Endothelial cell of umbilical vein (primary cell): ENCODE measurements around the gene SYNGR3. TPM values are rescaled to one million over a fixed set of nuclear protein-coding genes. Genes with fewer than 3 reads are reported as not detected.

ENCODE experiments used
- BruUV-seq: library from RNA; stranded (reverse); fragments of 400-500 nt; replicated peaks from 2 replicates; lab custom pipeline; 2021; lab: Mats Ljungman, UMichigan
- CTCF ChIA-PET: fragments of 300-600, 350-600 bp; sonication (Branson Sonifier 250); formaldehyde crosslinking; loops from one replicate; lab custom pipeline; 2021; ENCODE audit warnings: antibody characterized with exemption, inconsistent platforms; lab: Charles Lee
- POLR2A ChIA-PET: fragments of 300-600, 350-600 bp; sonication (Branson Sonifier 250); formaldehyde crosslinking; loops from one replicate; lab custom pipeline; 2021; ENCODE audit warnings: antibody characterized with exemption, inconsistent platforms; lab: Charles Lee
- DNase-seq: peaks from one replicate; pipeline ENCODE4 v3.0.0-alpha.2; 2011; ENCODE audit warnings: low read depth, low spot score
- FAIRE-seq: peaks from 2 replicates; lab custom pipeline; 2011; peaks lifted over from hg19 to GRCh38; lab: Jason Lieb, UNC
- H2AFZ ChIP-seq: 2 replicates; pipeline ENCODE4 v1.6.0; 2012; ENCODE audit warnings: low read depth, low read length, control low read depth, inconsistent platforms
- H3K27ac ChIP-seq: 2 replicates; pipeline ENCODE4 v1.5.1; 2011; ENCODE audit warnings: low read depth, mild to moderate bottlenecking, control low read depth, low read length, moderate library complexity; ENCODE audit not compliant: insufficient read depth
- H3K27me3 ChIP-seq, 2 experiments: 2 replicates each; pipeline versions ENCODE4 v1.6.0 to v1.6.1; 2011; ENCODE audit warnings: low read length in 2 of 2, mixed read lengths in 1 of 2; ENCODE audit not compliant: control insufficient read depth in 2 of 2, insufficient read depth in 2 of 2
- H3K36me3 ChIP-seq, 2 experiments: 2 replicates in 1 of 2; 3 replicates in 1 of 2; pipeline ENCODE4 v1.5.1; 2011; ENCODE audit warnings: low read length in 2 of 2, mild to moderate bottlenecking in 1 of 2, moderate library complexity in 1 of 2; ENCODE audit not compliant: control insufficient read depth in 2 of 2, insufficient read depth in 2 of 2; ENCODE audit errors: extremely low read depth in 1 of 2
- H3K4me1 ChIP-seq: 3 replicates; pipeline ENCODE4 v1.5.1; 2011; ENCODE audit warnings: mild to moderate bottlenecking, low read length; ENCODE audit not compliant: control insufficient read depth, insufficient read depth; ENCODE audit errors: extremely low read depth
- H3K4me2 ChIP-seq: 2 replicates; pipeline ENCODE4 v1.6.1; 2011; ENCODE audit warnings: low read length, control low read depth, mixed read lengths; ENCODE audit not compliant: insufficient read depth
- H3K4me3 ChIP-seq, 3 experiments: fragments of 200-600 bp in 1 of 3; sonication (generic), shearing (Covaris generic) in 1 of 3; replicated peaks in 1 of 3; 2 replicates each; pipeline ENCODE4 v1.5.1; 2011 to 2016; ENCODE audit warnings: control low read depth in 3 of 3, low read length in 3 of 3, mild to moderate bottlenecking in 2 of 3, inconsistent platforms in 1 of 3, low read depth in 1 of 3, moderate library complexity in 1 of 3; ENCODE audit not compliant: insufficient read depth in 1 of 3
- H3K79me2 ChIP-seq: 2 replicates; pipeline ENCODE4 v1.6.0; 2012; ENCODE audit warnings: low read length, inconsistent platforms; ENCODE audit not compliant: control insufficient read depth, insufficient read depth
- H3K9ac ChIP-seq: replicated peaks from 2 replicates; pipeline ENCODE3; 2011; ENCODE audit warnings: low read length, control low read depth; ENCODE audit not compliant: insufficient read depth; ENCODE audit errors: extremely low read depth
- H3K9me1 ChIP-seq: replicated peaks from 3 replicates; pipeline ENCODE4 v1.6.0; 2011; ENCODE audit warnings: mild to moderate bottlenecking, low read length; ENCODE audit not compliant: control insufficient read depth, insufficient read depth; ENCODE audit errors: extremely low read depth
- H3K9me3 ChIP-seq: replicated peaks from 2 replicates; pipeline ENCODE4 v1.5.1; 2012; ENCODE audit warnings: low read length, inconsistent platforms; ENCODE audit not compliant: control insufficient read depth, insufficient read depth
- H4K20me1 ChIP-seq: replicated peaks from 2 replicates; pipeline ENCODE3; 2011; ENCODE audit warnings: mild to moderate bottlenecking, low read length; ENCODE audit not compliant: control insufficient read depth, insufficient read depth; ENCODE audit errors: extremely low read depth
- CTCF ChIP-seq, 2 donors: IDR thresholded peaks; 1 replicate in 1 of 2; 2 replicates in 1 of 2; pipeline ENCODE4 v1.5.1; 2011; ENCODE audit warnings: low read length in 2 of 2, mild to moderate bottlenecking in 2 of 2, moderate library complexity in 2 of 2, control low read depth in 1 of 2, inconsistent platforms in 1 of 2, low read depth in 1 of 2; ENCODE audit not compliant: insufficient read depth in 1 of 2; ENCODE audit errors: extremely low read depth in 1 of 2
- EZH2 ChIP-seq: IDR thresholded peaks from 2 replicates; pipeline ENCODE4 v1.6.1; 2012; ENCODE audit warnings: borderline replicate concordance, low read depth, mild to moderate bottlenecking, moderate library complexity, low read length, inconsistent platforms; ENCODE audit not compliant: severe bottlenecking
- FOS ChIP-seq: IDR thresholded peaks from 2 replicates; pipeline ENCODE4 v1.6.1; 2011; ENCODE audit warnings: mild to moderate bottlenecking, low read length, moderate library complexity, borderline replicate concordance; ENCODE audit not compliant: insufficient read depth
- GATA2 ChIP-seq: IDR thresholded peaks from 2 replicates; pipeline ENCODE4 v1.7.0; 2011; ENCODE audit warnings: low read depth, mild to moderate bottlenecking, moderate library complexity, mixed read lengths, low read length; ENCODE audit not compliant: insufficient read length, insufficient read depth
- JUN ChIP-seq: IDR thresholded peaks from 2 replicates; pipeline ENCODE4 v1.6.1; 2011; ENCODE audit warnings: borderline replicate concordance, low read depth; ENCODE audit not compliant: insufficient read length, insufficient read depth
- MAX ChIP-seq: IDR thresholded peaks from 2 replicates; pipeline ENCODE4 v1.6.1; 2011; ENCODE audit not compliant: insufficient read depth, insufficient read length
- POLR2A ChIP-seq: IDR thresholded peaks from 2 replicates; pipeline ENCODE4 v1.6.1; 2012; ENCODE audit warnings: low read depth, mild to moderate bottlenecking, control low read depth, low read length
- POLR2AphosphoS5 ChIP-seq: IDR thresholded peaks from 2 replicates; pipeline ENCODE4 v1.6.1; 2012; ENCODE audit warnings: low read depth, mild to moderate bottlenecking, control low read depth, low read length, moderate library complexity; ENCODE audit not compliant: insufficient read depth
- dilution Hi-C: fragments of 300-500 bp; cut with MboI; formaldehyde crosslinking; loops from one replicate; pipeline ENCODE4 v1.15.0; 2019; ENCODE audit warnings: low sequenced_read_pairs; ENCODE audit not compliant: extremely low pct_ligation_motif_present
- intact Hi-C: fragments of 100-400 bp; cut with micrococcal nuclease; formaldehyde crosslinking; loops from one replicate; pipeline ENCODE4 v1.10.0; 2022
- polyA plus RNA-seq, 4 experiments: library from polyadenylated mRNA; depleted of rRNA in 3 of 4; stranded (reverse) in 3 of 4; unstranded in 1 of 4; fragments of >200 nt; gene quantifications; 2 replicates each; pipeline versions ENCODE4 v1.2.1 to v1.2.3, GENCODE V29; 2011 to 2012; ENCODE audit warnings: missing spikeins in 1 of 4
- total RNA-seq: library from RNA; stranded (reverse); gene quantifications from 2 replicates; pipeline ENCODE4 v1.2.3, GENCODE V29; 2021

Gene SYNGR3
- total and polyA plus RNA-seq, 2 donors (not counting 3 experiments of a cell fraction or from before 2014, with no cell fraction given), result 0.95 to 1.4 TPM

DNA sequence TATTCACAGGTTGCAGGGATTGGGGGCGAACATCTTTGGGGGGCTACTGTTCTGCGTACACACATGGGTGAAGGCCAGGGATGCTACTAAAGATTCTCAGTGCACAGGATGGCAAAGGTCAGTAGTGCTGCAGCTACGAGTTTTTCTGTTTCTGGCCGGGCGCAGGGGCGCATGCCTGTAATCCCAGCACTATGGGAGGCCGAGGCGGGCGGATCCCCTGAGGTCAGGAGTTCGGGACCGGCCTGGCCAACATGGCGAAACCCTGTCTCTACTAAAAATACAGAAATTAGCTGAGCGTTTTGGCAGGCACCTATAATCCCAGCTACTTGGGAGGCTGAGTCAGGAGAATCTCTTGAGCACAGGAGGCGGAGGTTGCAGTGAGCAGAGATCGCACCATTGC, 23.8 kb downstream of the SYNGR3 start:
- H3K9me1 ChIP-seq, result no peaks in the 10 kb centered on the region
- H3K4me1 ChIP-seq, result peaks cover 8% of the 10 kb centered on the region
- no peak overlapping the region for H3K4me3 ChIP-seq
- no peak overlapping the region for H3K4me2 ChIP-seq
- dilution Hi-C loops (no loop called here), intact Hi-C loops (no loop called here)
- ChIA-PET CTCF (interaction anchor here (1.1 to 2.3 kb wide), 2 partner anchors 9 to 127 kb away, joined by 3 to 12 read pairs; no protein-coding TSS in a partner anchor), POLR2A (no interaction called here)
- H3K9ac ChIP-seq, result no peak overlapping the region
- peaks cover 12% of the 10 kb centered on the region for H3K79me2 ChIP-seq
- no peak overlapping the region for H2AFZ ChIP-seq
- H3K36me3 ChIP-seq, result no peaks in the 10 kb centered on the region
- DNase-seq (no peak), FAIRE-seq (no peak)
- H3K27me3 ChIP-seq, result no peaks in the 10 kb centered on the region
- TF ChIP-seq FOS (no peak), EZH2 (no peak), MAX (no peak), GATA2 (no peak), POLR2AphosphoS5 (no peak), CTCF (IDR thresholded peaks at IDR 0.05; ENCODE audit: extremely low read depth in 1 of 2, insufficient read depth in 1 of 2, low read depth in 1 of 2, low read length in 2 of 2) (no peak), JUN (no peak), POLR2A (no peak)
- BruUV-seq, result no TSS peak
- H3K27ac ChIP-seq, result no peak overlapping the region
- no peaks in the 10 kb centered on the region for H3K9me3 ChIP-seq
- no peaks in the 10 kb centered on the region for H4K20me1 ChIP-seq
